HepG2 (cell line): ENCODE measurements around the gene ABCG5. TPM values are rescaled to one million over a fixed set of nuclear protein-coding genes. Genes with fewer than 3 reads are reported as not detected.

Experiments used
- DPF2 ChIP-seq: sonication (generic); formaldehyde crosslinking; IDR thresholded peaks from 2 replicates; pipeline ENCODE4 v1.4.0; 2020; ENCODE audit warnings: mild to moderate bottlenecking, low read depth, missing genetic modification reagents, borderline replicate concordance
- EP300 ChIP-seq, 3 experiments: sonication (generic) in 1 of 3; formaldehyde crosslinking in 1 of 3; IDR thresholded peaks; 2 replicates each; pipeline versions ENCODE4 v1.5.1 to v1.6.1; 2011 to 2020; ENCODE audit warnings: low read depth in 2 of 3, low read length in 2 of 3, borderline replicate concordance in 1 of 3, improper control_type of control experiment in 1 of 3, mild to moderate bottlenecking in 1 of 3, missing genetic modification reagents in 1 of 3, moderate library complexity in 1 of 3
- MTF1 ChIP-seq: sonication (generic); formaldehyde crosslinking; IDR thresholded peaks from 2 replicates; pipeline ENCODE4 v1.5.0; 2020; ENCODE audit warnings: missing genetic modification reagents
- ZBTB40 ChIP-seq, 2 experiments: fragments of 450-650 bp in 1 of 2; sonication (generic) in 1 of 2; formaldehyde crosslinking in 1 of 2; IDR thresholded peaks; 2 replicates each; pipeline versions ENCODE4 v1.6.1 to v1.8.0; 2016 to 2022; ENCODE audit warnings: antibody characterized with exemption in 1 of 2, mild to moderate bottlenecking in 1 of 2, missing genetic modification reagents in 1 of 2
- ZNF280D ChIP-seq: sonication (generic); formaldehyde crosslinking; IDR thresholded peaks from 2 replicates; pipeline ENCODE4 v1.5.1; 2020; ENCODE audit warnings: mild to moderate bottlenecking, missing genetic modification reagents
- ZNF292 ChIP-seq: sonication (generic); formaldehyde crosslinking; IDR thresholded peaks from 2 replicates; pipeline ENCODE4 v1.8.1; 2022; ENCODE audit warnings: mild to moderate bottlenecking, low read depth, missing genetic modification reagents, borderline replicate concordance
- ZNF609 ChIP-seq: sonication (generic); formaldehyde crosslinking; IDR thresholded peaks from 2 replicates; pipeline ENCODE4 v1.4.0; 2020; ENCODE audit warnings: mild to moderate bottlenecking, missing genetic modification reagents, borderline replicate concordance
- ZSCAN29 ChIP-seq: sonication (generic); formaldehyde crosslinking; conservative IDR thresholded peaks from 2 replicates; pipeline ENCODE4 v1.4.0; 2020; ENCODE audit warnings: mild to moderate bottlenecking, missing genetic modification reagents
- polyA plus RNA-seq, 8 experiments: library from polyadenylated mRNA; depleted of rRNA in 3 of 8; stranded (reverse) in 7 of 8; unstranded in 1 of 8; fragments of >200 nt; fragmentation: Illumina TruSeq in 4 of 8; extraction: Trizol in 4 of 8; gene quantifications; 2 replicates each; pipeline versions ENCODE4 v1.2.1 to v1.2.3, GENCODE V29; 2011 to 2016; ENCODE audit warnings: low read depth in 4 of 8, missing spikeins in 1 of 8, mixed read lengths in 1 of 8; ENCODE audit not compliant: insufficient read depth in 1 of 8
- total RNA-seq, 5 experiments: library from RNA; depleted of rRNA; stranded (reverse); fragments of >200 nt; fragmentation: Illumina TruSeq; extraction: Trizol; gene quantifications; 2 replicates each; pipeline ENCODE4 v1.2.3, GENCODE V29; 2016; ENCODE audit warnings: low read depth in 1 of 5

The ABCG5 gene
- total and polyA plus RNA-seq, 2 of the 13 experiments (the other 11 are each of a cell fraction or from before 2014, with no cell fraction given) = 15.1 to 39.0 TPM

GRCh38 chr2:43841949-43842865 lies 3.6 kb upstream of the ABCG5 start (continued):
- no peak for TF ChIP-seq ZBTB40 (IDR thresholded peaks at IDR 0.05)
- 0 out of 2 replicates have a peak, but pooled peaks have one; percentile 21 for TF ChIP-seq ZBTB40 (CRISPR knock-in tag; IDR thresholded peaks at IDR 0.05)
- TF ChIP-seq ZNF292 = no peak
- TF ChIP-seq DPF2 (CRISPR knock-in tag) = peak; percentile 84; the same call in 1 of the 2 replicates
- TF ChIP-seq ZNF280D (CRISPR knock-in tag) = no peak
- TF ChIP-seq EP300 (IDR thresholded peaks at IDR 0.05; ENCODE audit: low read depth in 2 of 2, low read length in 2 of 2) = peak in 1 of 2 experiments; percentile 85; a peak in 2 of 4 replicates
- TF ChIP-seq EP300 (CRISPR knock-in tag; IDR thresholded peaks at IDR 0.05; ENCODE audit: borderline replicate concordance) = no peak; the same call in 1 of the 2 replicates
- peak; percentile 84 for TF ChIP-seq ZNF609 (CRISPR knock-in tag)
- TF ChIP-seq MTF1 (CRISPR knock-in tag) = no peak
- TF ChIP-seq ZSCAN29 (CRISPR knock-in tag) = no peak
